ENCODE measurements around the gene QKI.
"Not testable (repeated sequence)": the region's sequence is repeated elsewhere in the genome, so short reads cannot be mapped to it uniquely, and the experiment has no call there.

Gene QKI

DNA sequence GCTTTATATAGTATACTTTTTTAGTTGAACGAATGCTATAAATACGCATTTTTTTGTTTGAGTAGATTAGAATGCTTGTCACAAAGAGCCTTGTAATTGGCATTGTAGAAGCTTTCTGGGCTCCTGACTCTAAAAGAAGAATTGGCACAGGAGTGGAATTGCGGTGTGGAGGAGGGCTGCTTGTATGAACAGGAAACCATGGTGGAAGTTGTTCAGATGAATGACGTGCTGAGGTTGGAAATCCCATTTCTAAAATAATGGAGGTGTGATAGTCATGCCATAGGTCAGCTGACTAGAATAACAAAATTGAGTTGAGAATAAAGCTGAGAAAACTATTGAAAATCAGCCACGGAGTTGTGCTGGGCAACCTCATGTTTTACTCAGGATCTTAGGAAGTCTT, 174.9 kb downstream of the QKI start:
- intact Hi-C loops (cut with micrococcal nuclease) = no loop called here
- peaks cover 4% of the 10 kb centered on the region for H3K27me3 Mint-ChIP-seq
- peaks cover 52% of the 10 kb centered on the region for H3K9me3 Mint-ChIP-seq
- no peak overlapping the region for H3K27ac Mint-ChIP-seq
- no peaks in the 10 kb centered on the region for H3K36me3 Mint-ChIP-seq (ENCODE audit: low read depth)
- peaks cover 21% of the 10 kb centered on the region for H3K4me1 Mint-ChIP-seq (ENCODE audit: low read depth)
- H3K4me3 Mint-ChIP-seq = no peak overlapping the region

DNA sequence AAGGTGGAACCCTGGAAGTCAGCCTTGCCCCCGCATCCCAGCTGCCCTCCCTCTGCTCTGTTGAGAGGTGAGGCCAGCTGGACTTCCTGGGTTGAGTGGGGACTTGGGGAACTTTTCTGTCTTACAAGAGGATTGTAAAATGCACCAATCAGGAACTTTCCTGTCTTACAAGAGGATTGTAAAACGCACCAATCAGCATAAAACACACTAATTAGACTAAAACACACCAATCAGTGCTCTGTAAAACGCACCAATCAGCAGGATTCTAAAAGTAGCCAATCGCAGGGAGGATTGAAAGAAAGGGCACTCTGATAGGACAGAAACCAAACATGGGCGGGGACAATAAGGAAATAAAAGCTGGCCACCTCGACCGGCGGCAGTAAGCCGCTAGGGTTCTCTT, 175.6 kb downstream of the QKI start:
- H3K27ac Mint-ChIP-seq; H3K27me3 Mint-ChIP-seq; intact Hi-C loops (cut with micrococcal nuclease): not testable (repeated sequence)

DNA sequence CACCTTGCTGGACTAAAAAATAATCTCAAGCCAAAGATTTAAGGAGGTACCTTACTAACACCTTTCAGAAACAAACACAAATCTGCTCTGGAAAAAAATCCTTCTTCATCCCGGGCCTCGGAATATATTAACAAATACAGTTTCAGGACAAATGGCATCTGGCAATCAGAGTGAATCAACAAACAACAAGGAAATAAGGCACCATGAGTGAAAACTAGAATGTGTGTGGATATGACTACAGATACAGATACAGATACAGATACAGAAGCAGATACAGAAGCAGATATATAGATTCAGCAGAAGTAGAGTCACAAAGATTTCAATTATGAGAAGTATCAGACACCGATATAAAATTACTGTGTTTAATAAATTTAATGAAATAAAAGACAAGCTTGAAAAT, 178.4 kb downstream of the QKI start:
- intact Hi-C loops (cut with micrococcal nuclease) = no loop called here
- Mint-ChIP-seq H3K9me3 (peaks cover 52% of the 10 kb centered on the region), H3K4me1 (ENCODE audit: low read depth) (peaks cover 6% of the 10 kb centered on the region), H3K4me3 (no peak overlapping the region), H3K27me3 (peaks cover 16% of the 10 kb centered on the region), H3K36me3 (ENCODE audit: low read depth) (no peaks in the 10 kb centered on the region), H3K27ac (no peak overlapping the region)

More for the DNA sequence above, 175.6 kb downstream of the QKI start:
- Mint-ChIP-seq H3K9me3 (peaks cover 52% of the 10 kb centered on the region), H3K4me1 (ENCODE audit: low read depth) (peaks cover 21% of the 10 kb centered on the region)
- H3K36me3 Mint-ChIP-seq (ENCODE audit: low read depth); H3K4me3 Mint-ChIP-seq: not testable (repeated sequence)

DNA sequence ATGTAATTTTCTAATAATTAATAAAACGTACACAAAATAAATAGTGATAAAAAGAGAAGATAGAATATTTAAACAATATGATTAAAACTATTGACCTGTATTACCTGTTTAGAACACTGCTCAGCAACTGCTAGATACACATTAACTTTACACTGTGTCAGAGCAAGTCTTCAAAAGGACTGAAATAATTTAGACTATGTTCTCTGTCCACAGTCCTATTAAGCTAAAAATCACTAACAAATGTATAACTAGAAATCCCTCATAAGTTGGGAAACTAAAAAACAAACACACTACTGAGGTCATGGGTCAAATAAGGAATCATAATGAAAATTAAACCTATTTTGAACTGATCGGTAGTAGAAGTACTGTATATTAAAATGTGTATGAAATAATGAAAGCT, 181.7 kb downstream of the QKI start:
- H3K4me3 Mint-ChIP-seq = no peak overlapping the region
- peaks cover 25% of the 10 kb centered on the region for H3K9me3 Mint-ChIP-seq
- intact Hi-C loops (cut with micrococcal nuclease) = no loop called here
- no peaks in the 10 kb centered on the region for H3K4me1 Mint-ChIP-seq (ENCODE audit: low read depth)
- no peak overlapping the region for H3K27ac Mint-ChIP-seq
- H3K27me3 Mint-ChIP-seq = peaks cover 20% of the 10 kb centered on the region
- H3K36me3 Mint-ChIP-seq (ENCODE audit: low read depth) = no peaks in the 10 kb centered on the region

DNA sequence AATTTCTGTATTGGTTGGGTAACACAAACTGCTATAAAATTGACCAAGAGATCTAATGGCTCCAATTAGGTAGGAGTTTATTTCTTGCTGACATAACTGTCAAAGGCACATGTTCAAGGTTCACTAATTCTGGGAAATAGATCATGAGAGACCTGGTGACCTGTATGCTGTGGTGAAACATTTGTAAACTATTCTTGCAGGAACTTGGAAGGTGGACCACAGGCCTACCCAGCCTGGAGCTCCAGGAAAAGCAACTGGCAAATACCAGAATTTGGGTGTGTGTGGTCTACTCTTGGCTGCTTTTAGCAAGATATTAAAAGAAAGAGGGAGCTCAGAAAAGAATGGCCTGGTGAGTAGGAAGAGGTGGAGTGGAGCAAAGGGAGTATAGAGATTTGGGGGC, 184.6 kb downstream of the QKI start:
- intact Hi-C loops (cut with micrococcal nuclease) = no loop called here
- Mint-ChIP-seq H3K9me3 (peaks cover 7% of the 10 kb centered on the region), H3K27ac (no peak overlapping the region), H3K36me3 (ENCODE audit: low read depth) (no peaks in the 10 kb centered on the region), H3K4me1 (ENCODE audit: low read depth) (no peaks in the 10 kb centered on the region), H3K4me3 (no peak overlapping the region), H3K27me3 (peaks cover 38% of the 10 kb centered on the region)

DNA sequence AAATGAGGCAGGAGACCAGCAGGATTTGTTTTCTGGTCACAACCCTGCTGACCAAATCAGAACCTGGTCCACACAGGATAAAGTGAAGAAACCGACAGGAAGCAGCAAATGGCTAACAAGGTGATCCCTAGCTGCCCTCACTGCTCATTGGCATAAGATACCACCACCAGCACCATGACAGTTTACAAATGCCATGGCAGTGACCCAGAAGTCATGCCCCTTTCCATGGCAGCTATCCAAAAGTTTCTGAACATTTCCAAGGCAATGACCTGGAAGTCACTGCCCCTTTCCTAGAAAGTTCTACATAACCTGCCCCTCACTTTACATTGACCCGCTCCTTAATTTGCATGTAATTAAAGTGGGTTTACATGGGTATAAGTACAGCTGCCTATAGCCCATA, 185.2 kb downstream of the QKI start:
- peaks cover 35% of the 10 kb centered on the region for H3K27me3 Mint-ChIP-seq
- H3K27ac Mint-ChIP-seq = no peak overlapping the region
- H3K4me3 Mint-ChIP-seq = no peak overlapping the region
- no peaks in the 10 kb centered on the region for H3K36me3 Mint-ChIP-seq (ENCODE audit: low read depth)
- intact Hi-C loops (cut with micrococcal nuclease) = no loop called here
- H3K9me3 Mint-ChIP-seq = peaks cover 7% of the 10 kb centered on the region
- H3K4me1 Mint-ChIP-seq (ENCODE audit: low read depth) = no peaks in the 10 kb centered on the region

DNA sequence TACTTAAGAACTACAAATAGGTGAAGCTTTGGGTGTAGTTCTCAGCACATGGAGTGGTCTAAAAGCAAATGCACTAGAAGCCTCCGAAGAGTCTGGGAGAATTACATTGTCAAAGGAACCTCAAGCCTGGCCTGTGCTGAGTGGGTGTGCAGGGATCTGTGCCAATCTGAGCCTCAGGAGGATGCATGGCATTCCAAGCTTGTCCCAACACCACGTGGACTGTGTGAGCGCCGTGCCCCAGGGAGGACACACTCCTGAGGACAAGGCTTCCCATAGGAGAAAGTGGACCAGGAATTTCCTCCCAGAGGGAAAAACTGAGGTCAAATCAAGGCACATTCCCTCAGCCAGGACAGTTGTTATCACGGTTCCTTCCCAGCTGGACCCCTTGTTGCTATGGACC, 185.8 kb downstream of the QKI start:
- H3K4me1 Mint-ChIP-seq (ENCODE audit: low read depth) = no peaks in the 10 kb centered on the region
- H3K36me3 Mint-ChIP-seq (ENCODE audit: low read depth) = no peaks in the 10 kb centered on the region
- peaks cover 34% of the 10 kb centered on the region for H3K27me3 Mint-ChIP-seq
- no peak overlapping the region for H3K4me3 Mint-ChIP-seq
- H3K9me3 Mint-ChIP-seq = peaks cover 14% of the 10 kb centered on the region
- intact Hi-C loops (cut with micrococcal nuclease) = no loop called here
- no peak overlapping the region for H3K27ac Mint-ChIP-seq

DNA sequence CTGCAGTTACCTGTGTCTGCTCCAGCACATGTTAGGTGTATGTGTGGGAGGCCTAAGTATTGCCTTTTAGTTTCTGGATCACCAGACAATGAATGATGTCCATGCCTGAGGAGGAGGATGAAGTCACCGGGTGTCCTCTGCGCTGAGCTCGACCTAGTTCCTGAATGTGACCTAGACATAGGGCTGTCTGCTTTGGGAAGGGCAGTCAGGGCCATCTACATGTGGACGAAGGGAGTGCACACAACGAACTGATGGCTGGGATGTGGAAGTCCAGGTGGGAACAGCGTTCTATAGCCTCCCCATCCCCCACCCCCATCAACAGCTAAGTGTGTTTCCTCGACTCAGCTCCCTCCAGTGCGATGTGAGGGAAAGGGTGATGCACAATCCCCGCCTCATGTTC, 186.3 kb downstream of the QKI start:
- H3K4me1 Mint-ChIP-seq (ENCODE audit: low read depth) = no peaks in the 10 kb centered on the region
- no peak overlapping the region for H3K4me3 Mint-ChIP-seq
- peaks cover 34% of the 10 kb centered on the region for H3K27me3 Mint-ChIP-seq
- no peak overlapping the region for H3K27ac Mint-ChIP-seq
- peaks cover 18% of the 10 kb centered on the region for H3K9me3 Mint-ChIP-seq
- intact Hi-C loops (cut with micrococcal nuclease) = no loop called here
- no peaks in the 10 kb centered on the region for H3K36me3 Mint-ChIP-seq (ENCODE audit: low read depth)

DNA sequence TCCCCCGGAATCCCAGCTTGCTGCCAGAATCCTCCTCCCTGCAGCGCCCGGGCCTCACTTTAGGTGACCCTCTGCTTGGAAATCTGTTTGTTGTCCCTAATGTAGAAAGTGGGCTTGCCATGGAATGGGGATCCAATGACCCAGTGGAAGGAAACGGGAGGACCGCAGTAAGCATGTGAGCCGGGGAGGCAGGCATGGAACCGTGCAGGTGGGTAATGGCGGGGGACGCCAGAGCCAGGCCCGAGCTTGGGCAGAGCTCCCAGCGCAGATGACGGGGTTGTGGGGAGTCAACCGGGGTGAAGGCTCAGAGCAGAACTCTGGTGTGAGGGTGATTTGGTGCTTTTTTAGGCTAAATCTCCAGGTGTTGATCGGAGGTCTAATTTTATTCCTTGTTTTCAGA, 188.3 kb downstream of the QKI start:
- H3K27ac Mint-ChIP-seq = no peak overlapping the region
- intact Hi-C loops (cut with micrococcal nuclease) = no loop called here
- H3K27me3 Mint-ChIP-seq = peaks cover 28% of the 10 kb centered on the region
- peaks cover 30% of the 10 kb centered on the region for H3K9me3 Mint-ChIP-seq
- no peak overlapping the region for H3K4me3 Mint-ChIP-seq
- no peaks in the 10 kb centered on the region for H3K4me1 Mint-ChIP-seq (ENCODE audit: low read depth)
- H3K36me3 Mint-ChIP-seq (ENCODE audit: low read depth) = peaks cover 6% of the 10 kb centered on the region

DNA sequence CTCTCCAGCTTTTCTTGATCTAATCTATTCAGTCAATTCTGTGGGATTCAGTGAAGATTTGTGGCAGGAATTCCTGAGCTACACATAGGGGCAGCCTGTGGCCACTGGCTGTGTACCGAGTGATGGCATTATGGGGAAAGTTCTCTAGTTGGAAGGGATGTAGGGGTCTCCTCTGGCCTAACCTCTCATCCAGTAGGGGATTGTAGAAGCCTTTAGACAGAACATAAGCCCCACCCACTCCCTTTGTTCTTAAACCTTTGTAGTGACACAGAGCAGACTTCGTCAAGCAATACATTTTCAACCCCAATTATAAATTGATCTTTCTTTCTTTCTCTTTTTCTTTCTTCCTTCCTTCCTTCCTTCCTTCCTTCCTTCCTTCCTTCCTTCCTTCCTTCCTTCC, 188.9 kb downstream of the QKI start:
- H3K36me3 Mint-ChIP-seq (ENCODE audit: low read depth) = peaks cover 6% of the 10 kb centered on the region
- peaks cover 29% of the 10 kb centered on the region for H3K27me3 Mint-ChIP-seq
- no peaks in the 10 kb centered on the region for H3K4me1 Mint-ChIP-seq (ENCODE audit: low read depth)
- intact Hi-C loops (cut with micrococcal nuclease) = no loop called here
- H3K27ac Mint-ChIP-seq = no peak overlapping the region
- H3K4me3 Mint-ChIP-seq = no peak overlapping the region
- H3K9me3 Mint-ChIP-seq = peaks cover 30% of the 10 kb centered on the region

DNA sequence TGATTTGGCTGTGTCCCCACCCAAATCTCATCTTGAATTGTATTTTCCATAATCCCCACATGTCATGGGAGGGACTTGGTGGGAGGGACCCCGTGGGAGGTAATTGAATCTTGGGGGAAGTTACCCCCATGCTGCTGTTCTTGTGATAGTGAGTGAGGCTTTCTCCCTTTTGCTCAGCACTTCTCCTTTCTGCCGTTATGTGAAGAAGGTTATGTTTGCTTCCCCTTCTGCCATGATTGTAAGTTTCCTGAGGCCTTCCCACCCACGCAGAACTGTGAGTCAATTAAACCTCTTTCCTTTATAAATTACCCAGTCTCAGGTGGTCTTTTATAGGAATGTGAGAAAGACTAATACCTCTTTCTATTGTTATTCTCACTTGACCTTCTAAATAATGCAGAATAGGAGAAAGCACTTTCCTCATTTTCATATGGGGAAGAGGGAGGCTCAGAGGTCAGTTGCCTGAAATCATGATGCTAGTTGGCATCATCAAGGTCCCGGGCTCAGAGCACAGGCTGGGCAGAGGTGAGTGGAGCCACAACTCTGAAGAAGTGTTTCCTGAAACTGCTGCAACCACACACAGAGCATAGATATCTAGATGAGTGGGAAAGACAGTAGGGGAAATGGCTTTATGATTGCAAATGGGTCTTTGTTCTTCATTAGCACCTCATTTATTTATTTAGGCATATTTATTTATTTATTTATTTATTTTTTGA, 191.0 kb downstream of the QKI start:
- intact Hi-C loops (cut with micrococcal nuclease) = no loop called here
- Mint-ChIP-seq H3K4me3 (no peak overlapping the region), H3K36me3 (ENCODE audit: low read depth) (peaks cover 6% of the 10 kb centered on the region), H3K9me3 (peaks cover 30% of the 10 kb centered on the region), H3K27me3 (peaks cover 32% of the 10 kb centered on the region), H3K4me1 (ENCODE audit: low read depth) (no peaks in the 10 kb centered on the region), H3K27ac (no peak overlapping the region)

DNA sequence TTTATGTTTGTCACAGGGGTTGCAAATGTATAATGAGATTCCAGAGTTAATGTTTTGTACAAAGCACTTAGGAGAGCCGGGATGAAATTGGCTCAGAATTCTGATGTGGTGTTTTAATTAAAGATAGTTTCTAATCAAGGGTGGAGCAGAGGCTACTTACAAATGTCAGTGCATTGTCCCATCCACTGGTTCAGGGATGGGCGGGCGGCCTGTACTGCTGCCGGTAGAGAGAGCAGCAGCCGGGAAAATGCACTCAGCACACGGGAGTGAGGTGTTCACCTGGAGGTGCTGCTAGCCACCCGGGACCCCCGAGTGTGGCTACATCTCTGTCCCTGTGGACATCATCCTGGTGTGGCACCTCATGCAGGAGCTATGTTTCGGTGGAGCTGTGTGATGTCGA, 193.3 kb downstream of the QKI start:
- Mint-ChIP-seq H3K27ac (no peak overlapping the region), H3K9me3 (peaks cover 30% of the 10 kb centered on the region), H3K4me3 (no peak overlapping the region), H3K36me3 (ENCODE audit: low read depth) (peaks cover 6% of the 10 kb centered on the region), H3K4me1 (ENCODE audit: low read depth) (no peaks in the 10 kb centered on the region), H3K27me3 (peaks cover 23% of the 10 kb centered on the region)
- intact Hi-C loops (cut with micrococcal nuclease) = no loop called here

DNA sequence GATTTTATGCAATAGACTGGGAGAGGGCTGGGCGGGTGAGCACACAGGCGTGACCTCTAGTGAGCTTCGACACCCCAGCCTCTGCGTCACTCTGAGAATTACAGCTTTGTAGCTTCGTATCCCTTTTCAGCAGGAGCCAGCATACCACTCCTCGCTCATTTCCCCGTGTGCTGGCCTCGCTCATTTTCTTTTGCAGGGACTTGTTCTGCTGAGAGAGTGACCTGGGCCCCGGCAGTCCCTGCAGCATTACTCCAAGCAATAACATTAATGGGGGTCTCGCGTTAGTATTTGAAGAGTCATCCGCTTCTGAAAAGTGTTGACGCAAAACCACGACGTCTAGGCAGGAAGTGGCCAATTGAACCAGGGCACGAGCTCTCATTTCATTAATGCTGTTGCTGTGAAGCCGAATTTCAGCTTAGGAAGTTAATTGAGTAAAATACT, 193.7 kb downstream of the QKI start:
- H3K4me3 Mint-ChIP-seq = no peak overlapping the region
- no peak overlapping the region for H3K27ac Mint-ChIP-seq
- peaks cover 30% of the 10 kb centered on the region for H3K9me3 Mint-ChIP-seq
- intact Hi-C loops (cut with micrococcal nuclease) = no loop called here
- peaks cover 6% of the 10 kb centered on the region for H3K36me3 Mint-ChIP-seq (ENCODE audit: low read depth)
- peaks cover 22% of the 10 kb centered on the region for H3K27me3 Mint-ChIP-seq
- H3K4me1 Mint-ChIP-seq (ENCODE audit: low read depth) = no peaks in the 10 kb centered on the region

DNA sequence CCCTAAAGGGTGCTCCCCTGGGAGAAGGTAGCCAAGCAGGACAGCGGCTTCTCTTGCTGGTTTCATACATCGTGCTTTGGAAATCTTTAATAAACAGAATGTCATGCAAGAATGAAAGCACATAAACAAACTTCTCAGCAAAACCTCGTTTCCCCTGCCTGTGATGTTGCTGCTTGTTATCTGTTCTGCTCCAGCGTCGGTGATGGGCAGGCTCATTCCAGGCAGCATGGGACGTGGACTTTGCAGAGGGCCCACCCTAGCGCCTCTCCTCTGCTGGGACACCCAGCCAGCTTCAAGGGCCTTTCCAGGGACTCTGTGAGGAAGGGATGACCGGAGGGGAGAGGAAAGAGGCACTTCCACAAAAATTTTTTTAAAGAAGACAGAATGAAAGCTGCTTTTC, 197.7 kb downstream of the QKI start:
- H3K27ac Mint-ChIP-seq = no peak overlapping the region
- peaks cover 10% of the 10 kb centered on the region for H3K9me3 Mint-ChIP-seq
- no peaks in the 10 kb centered on the region for H3K4me1 Mint-ChIP-seq (ENCODE audit: low read depth)
- intact Hi-C loops (cut with micrococcal nuclease) = no loop called here
- H3K36me3 Mint-ChIP-seq (ENCODE audit: low read depth) = no peaks in the 10 kb centered on the region
- no peak overlapping the region for H3K4me3 Mint-ChIP-seq
- H3K27me3 Mint-ChIP-seq = peaks cover 27% of the 10 kb centered on the region

DNA sequence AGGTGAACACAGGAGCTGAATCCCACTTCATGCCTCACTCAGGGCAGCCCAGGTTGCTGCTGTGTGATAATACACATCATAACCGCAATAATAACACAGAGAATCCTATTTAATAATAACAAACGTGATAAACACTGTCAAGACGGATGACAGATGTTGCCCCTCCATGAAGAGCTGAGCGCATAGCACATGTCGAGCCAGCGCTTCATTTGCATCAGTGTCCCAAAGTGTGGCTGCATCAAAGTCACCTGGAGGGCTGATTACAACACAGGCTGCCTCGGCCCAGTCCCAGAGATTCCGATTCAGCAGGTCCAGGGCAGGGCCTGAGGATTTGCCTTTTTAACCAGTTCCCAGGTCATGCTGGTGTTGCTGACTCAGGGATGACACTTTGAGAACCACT, 198.5 kb downstream of the QKI start:
- Mint-ChIP-seq H3K27me3 (peaks cover 21% of the 10 kb centered on the region), H3K9me3 (peaks cover 10% of the 10 kb centered on the region), H3K4me3 (no peak overlapping the region), H3K27ac (no peak overlapping the region), H3K36me3 (ENCODE audit: low read depth) (no peaks in the 10 kb centered on the region), H3K4me1 (ENCODE audit: low read depth) (no peaks in the 10 kb centered on the region)
- intact Hi-C loops (cut with micrococcal nuclease) = no loop called here
